ENCODE results near the gene FARSA.

DNA sequence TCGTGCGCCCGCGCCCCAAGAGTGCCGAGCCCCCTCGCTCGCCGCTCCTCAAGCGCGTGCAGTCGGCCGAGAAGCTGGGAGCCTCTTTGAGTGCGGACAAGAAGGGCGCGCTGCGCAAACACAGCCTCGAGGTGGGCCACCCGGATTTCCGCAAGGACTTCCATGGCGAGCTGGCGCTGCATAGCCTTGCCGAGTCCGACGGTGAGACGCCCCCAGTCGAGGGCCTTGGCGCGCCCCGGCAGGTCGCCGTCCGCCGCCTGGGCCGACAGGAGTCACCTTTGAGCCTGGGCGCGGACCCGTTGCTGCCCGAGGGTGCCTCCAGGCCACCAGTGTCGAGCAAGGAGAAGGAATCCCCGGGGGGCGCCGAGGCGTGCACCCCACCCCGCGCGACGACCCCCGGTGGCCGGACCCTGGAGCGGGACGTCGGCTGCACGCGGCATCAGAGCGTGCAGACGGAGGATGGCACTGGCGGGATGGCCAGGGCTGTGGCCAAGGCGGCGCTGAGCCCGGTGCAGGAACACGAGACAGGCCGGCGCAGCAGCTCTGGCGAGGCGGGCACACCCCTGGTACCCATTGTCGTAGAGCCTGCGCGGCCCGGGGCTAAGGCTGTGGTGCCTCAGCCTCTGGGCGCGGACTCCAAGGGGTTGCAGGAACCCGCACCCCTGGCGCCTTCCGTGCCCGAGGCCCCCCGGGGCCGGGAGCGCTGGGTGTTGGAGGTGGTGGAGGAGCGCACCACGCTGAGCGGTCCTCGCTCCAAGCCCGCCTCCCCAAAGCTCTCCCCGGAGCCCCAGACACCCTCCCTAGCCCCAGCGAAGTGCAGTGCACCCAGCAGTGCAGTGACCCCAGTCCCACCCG lies 59.4 kb downstream of the FARSA start:
- TF ChIP-seq, protein P1, sequence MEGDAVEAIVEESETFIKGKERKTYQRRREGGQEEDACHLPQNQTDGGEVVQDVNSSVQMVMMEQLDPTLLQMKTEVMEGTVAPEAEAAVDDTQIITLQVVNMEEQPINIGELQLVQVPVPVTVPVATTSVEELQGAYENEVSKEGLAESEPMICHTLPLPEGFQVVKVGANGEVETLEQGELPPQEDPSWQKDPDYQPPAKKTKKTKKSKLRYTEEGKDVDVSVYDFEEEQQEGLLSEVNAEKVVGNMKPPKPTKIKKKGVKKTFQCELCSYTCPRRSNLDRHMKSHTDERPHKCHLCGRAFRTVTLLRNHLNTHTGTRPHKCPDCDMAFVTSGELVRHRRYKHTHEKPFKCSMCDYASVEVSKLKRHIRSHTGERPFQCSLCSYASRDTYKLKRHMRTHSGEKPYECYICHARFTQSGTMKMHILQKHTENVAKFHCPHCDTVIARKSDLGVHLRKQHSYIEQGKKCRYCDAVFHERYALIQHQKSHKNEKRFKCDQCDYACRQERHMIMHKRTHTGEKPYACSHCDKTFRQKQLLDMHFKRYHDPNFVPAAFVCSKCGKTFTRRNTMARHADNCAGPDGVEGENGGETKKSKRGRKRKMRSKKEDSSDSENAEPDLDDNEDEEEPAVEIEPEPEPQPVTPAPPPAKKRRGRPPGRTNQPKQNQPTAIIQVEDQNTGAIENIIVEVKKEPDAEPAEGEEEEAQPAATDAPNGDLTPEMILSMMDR (IDR thresholded peaks at IDR 0.05; ENCODE audit: insufficient read depth, low read depth, low read length): no peak
- no peak for TF ChIP-seq EZH2 (IDR thresholded peaks at IDR 0.05; ENCODE audit: insufficient read depth, low read length)

Measured in astrocyte (in vitro differentiated cells and primary cell).